ENCODE measurements around the gene AP2A1. TPM values are rescaled to one million over a fixed set of nuclear protein-coding genes. Genes with fewer than 3 reads are reported as not detected.
"Not testable (repeated sequence)": the region's sequence is repeated elsewhere in the genome, so short reads cannot be mapped to it uniquely, and the experiment has no call there.

AP2A1 gene
- polyA plus RNA-seq (2013, experiment 1 of 2) = 53.3 TPM
- polyA plus RNA-seq (2013, experiment 2 of 2) = 51.9 TPM

DNA sequence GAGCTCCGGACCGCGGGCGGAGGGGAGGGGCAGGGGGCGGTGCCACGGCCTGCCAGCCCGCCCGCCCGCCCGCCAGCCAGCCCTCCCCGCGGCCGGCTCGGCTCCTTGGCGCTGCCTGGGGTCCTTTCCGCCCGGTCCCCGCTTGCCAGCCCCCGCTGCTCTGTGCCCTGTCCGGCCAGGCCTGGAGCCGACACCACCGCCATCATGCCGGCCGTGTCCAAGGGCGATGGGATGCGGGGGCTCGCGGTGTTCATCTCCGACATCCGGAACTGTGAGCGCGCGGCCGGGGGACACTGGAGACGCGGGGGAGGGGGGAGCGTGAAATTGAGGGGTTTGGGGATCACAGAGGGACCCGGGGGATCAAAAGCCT is at the start of gene AP2A1:
TSS of gene AP2A1 (plus strand) at position 72 of the 370 bp plus-strand sequence. CDS start at position 205, 133 bp downstream.
- H3K4me2 ChIP-seq (ENCODE audit: low read length) = peak within 1 kb of the TSS; percentile 94
- no peaks in the 10 kb centered on the region for H3K36me3 ChIP-seq (ENCODE audit: control insufficient read depth, insufficient read depth, low read length)
- peak within 1 kb of the TSS; percentile 87 for H3K4me3 ChIP-seq (ENCODE audit: low read length)
- peak within 1 kb of the TSS; percentile 87 for H3K9ac ChIP-seq (ENCODE audit: low read length)
- peak within 1 kb of the TSS; percentile 94 for H3K27ac ChIP-seq (ENCODE audit: low read depth, low read length)
- H2BK15ac ChIP-seq (replicated peaks; ENCODE audit: low read depth) = no peak within 1 kb of the TSS
- H3K23ac ChIP-seq (ENCODE audit: low read length) = no peak within 1 kb of the TSS
- H2AK5ac ChIP-seq (ENCODE audit: low read length) = peak within 1 kb of the TSS; percentile 65
- peak within 1 kb of the TSS; percentile 98 for H4K5ac ChIP-seq (ENCODE audit: low read length)
- H2BK120ac ChIP-seq (ENCODE audit: low read depth, low read length) = peak within 1 kb of the TSS; percentile 79
- peaks cover 17% of the 10 kb centered on the region for H3K79me2 ChIP-seq (ENCODE audit: control insufficient read depth, insufficient read depth, low read length)
- H2BK5ac ChIP-seq (ENCODE audit: low read length) = peak within 1 kb of the TSS; percentile 82
- H3K79me1 ChIP-seq (ENCODE audit: low read length) = peaks cover 21% of the 10 kb centered on the region
- H3K56ac ChIP-seq (ENCODE audit: low read length) = peak within 1 kb of the TSS; percentile 91
- H3K4me1 ChIP-seq (ENCODE audit: control insufficient read depth, low read depth, low read length) = peaks cover 4% of the 10 kb centered on the region
- WGBS (ENCODE audit: extremely low coverage, insufficient coverage, low lambda C conversion rate) = no CpG with 5 or more reads among the region's 38 CpGs
- peak within 1 kb of the TSS; percentile 84 for H3K18ac ChIP-seq (ENCODE audit: low read length)
- no peaks in the 10 kb centered on the region for H3K27me3 ChIP-seq (ENCODE audit: insufficient read depth, low read length, poor library complexity)
- H3K4ac ChIP-seq (ENCODE audit: low read depth, low read length) = peak within 1 kb of the TSS; percentile 97
- no peak for DNase-seq
- H4K8ac ChIP-seq (ENCODE audit: low read depth, low read length) = no peak within 1 kb of the TSS

DNA sequence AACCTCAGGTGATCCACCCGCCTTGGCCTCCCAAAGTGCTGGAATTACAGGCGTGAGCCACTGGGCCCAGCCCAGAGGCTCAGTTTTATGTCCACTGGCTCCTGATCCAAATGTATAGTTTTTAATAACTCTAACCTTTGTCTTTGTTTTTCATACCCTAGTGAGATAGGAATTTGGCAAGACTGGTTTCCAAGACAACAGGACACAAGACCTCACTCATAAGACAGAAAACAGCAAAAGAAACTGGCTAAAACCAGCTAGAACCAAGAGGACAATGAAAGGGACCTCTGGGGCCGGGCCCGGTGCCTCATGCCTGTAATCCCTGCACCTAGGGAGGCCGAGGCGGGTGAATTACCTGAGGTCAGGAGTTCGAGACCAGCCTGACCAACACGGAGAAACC is 48.3 kb upstream of the AP2A1 start:
- H3K79me2 ChIP-seq (ENCODE audit: control insufficient read depth, insufficient read depth, low read length) = no peaks in the 10 kb centered on the region
- no peaks in the 10 kb centered on the region for H3K27me3 ChIP-seq (ENCODE audit: insufficient read depth, low read length, poor library complexity)
- H2BK120ac ChIP-seq (ENCODE audit: low read depth, low read length) = no peak overlapping the region
- no peak overlapping the region for H3K4ac ChIP-seq (ENCODE audit: low read depth, low read length)
- H2BK5ac ChIP-seq (ENCODE audit: low read length) = no peak overlapping the region
- H3K56ac ChIP-seq (ENCODE audit: low read length) = no peak overlapping the region
- no peak overlapping the region for H2AK5ac ChIP-seq (ENCODE audit: low read length)
- H3K4me1 ChIP-seq (ENCODE audit: control insufficient read depth, low read depth, low read length) = no peaks in the 10 kb centered on the region
- H3K27ac ChIP-seq (ENCODE audit: low read depth, low read length) = no peak overlapping the region
- H3K9ac ChIP-seq (ENCODE audit: low read length) = no peak overlapping the region
- no peak overlapping the region for H4K5ac ChIP-seq (ENCODE audit: low read length)
- H3K36me3 ChIP-seq (ENCODE audit: control insufficient read depth, insufficient read depth, low read length) = no peaks in the 10 kb centered on the region
- no peak overlapping the region for H4K8ac ChIP-seq (ENCODE audit: low read depth, low read length)
- H3K4me3 ChIP-seq (ENCODE audit: low read length) = no peak overlapping the region
- H2BK15ac ChIP-seq (replicated peaks; ENCODE audit: low read depth) = no peak overlapping the region
- H3K18ac ChIP-seq (ENCODE audit: low read length) = no peak overlapping the region
- peak; percentile 50 for DNase-seq
- WGBS (ENCODE audit: extremely low coverage, insufficient coverage, low lambda C conversion rate) = no CpG with 5 or more reads among the region's 8 CpGs
- H3K23ac ChIP-seq (ENCODE audit: low read length) = no peak overlapping the region
- no peaks in the 10 kb centered on the region for H3K79me1 ChIP-seq (ENCODE audit: low read length)
- H3K4me2 ChIP-seq (ENCODE audit: low read length) = no peak overlapping the region

GRCh38 chr19:49718991-49719390 is 47.8 kb upstream of the AP2A1 start:
- Histone ChIP-seq H2BK15ac (replicated peaks; ENCODE audit: low read depth) (no peak overlapping the region), H3K4ac (ENCODE audit: low read depth, low read length) (no peak overlapping the region), H3K36me3 (ENCODE audit: control insufficient read depth, insufficient read depth, low read length) (no peaks in the 10 kb centered on the region), H4K5ac (ENCODE audit: low read length) (no peak overlapping the region), H3K9ac (ENCODE audit: low read length) (no peak overlapping the region), H3K23ac (ENCODE audit: low read length) (no peak overlapping the region), H2BK120ac (ENCODE audit: low read depth, low read length) (no peak overlapping the region), H3K56ac (ENCODE audit: low read length) (no peak overlapping the region), H3K4me2 (ENCODE audit: low read length) (no peak overlapping the region), H3K4me1 (ENCODE audit: control insufficient read depth, low read depth, low read length) (no peaks in the 10 kb centered on the region), H3K4me3 (ENCODE audit: low read length) (no peak overlapping the region), H3K79me2 (ENCODE audit: control insufficient read depth, insufficient read depth, low read length) (no peaks in the 10 kb centered on the region), H4K8ac (ENCODE audit: low read depth, low read length) (no peak overlapping the region), H3K27ac (ENCODE audit: low read depth, low read length) (no peak overlapping the region), H2AK5ac (ENCODE audit: low read length) (no peak overlapping the region), H3K79me1 (ENCODE audit: low read length) (no peaks in the 10 kb centered on the region), H2BK5ac (ENCODE audit: low read length) (no peak overlapping the region), H3K18ac (ENCODE audit: low read length) (no peak overlapping the region), H3K27me3 (ENCODE audit: insufficient read depth, low read length, poor library complexity) (no peaks in the 10 kb centered on the region)
- peak; percentile 55 for DNase-seq
- no CpG with 5 or more reads among the region's 6 CpGs for WGBS (ENCODE audit: extremely low coverage, insufficient coverage, low lambda C conversion rate)

GRCh38 chr19:49719420-49719819 is 47.4 kb upstream of the AP2A1 start:
- not testable (repeated sequence) for H3K36me3 ChIP-seq (ENCODE audit: control insufficient read depth, insufficient read depth, low read length); H2BK120ac ChIP-seq (ENCODE audit: low read depth, low read length); H3K27ac ChIP-seq (ENCODE audit: low read depth, low read length); H3K4me1 ChIP-seq (ENCODE audit: control insufficient read depth, low read depth, low read length); H3K79me1 ChIP-seq (ENCODE audit: low read length); H3K18ac ChIP-seq (ENCODE audit: low read length); H3K56ac ChIP-seq (ENCODE audit: low read length); H4K5ac ChIP-seq (ENCODE audit: low read length); H2BK15ac ChIP-seq (replicated peaks; ENCODE audit: low read depth); H2AK5ac ChIP-seq (ENCODE audit: low read length); H3K4ac ChIP-seq (ENCODE audit: low read depth, low read length); H3K23ac ChIP-seq (ENCODE audit: low read length); H4K8ac ChIP-seq (ENCODE audit: low read depth, low read length); H3K9ac ChIP-seq (ENCODE audit: low read length); DNase-seq; H2BK5ac ChIP-seq (ENCODE audit: low read length); H3K27me3 ChIP-seq (ENCODE audit: insufficient read depth, low read length, poor library complexity); H3K79me2 ChIP-seq (ENCODE audit: control insufficient read depth, insufficient read depth, low read length); H3K4me2 ChIP-seq (ENCODE audit: low read length); H3K4me3 ChIP-seq (ENCODE audit: low read length)
- no CpG with 5 or more reads among the region's 22 CpGs for WGBS (ENCODE audit: extremely low coverage, insufficient coverage, low lambda C conversion rate)

DNA sequence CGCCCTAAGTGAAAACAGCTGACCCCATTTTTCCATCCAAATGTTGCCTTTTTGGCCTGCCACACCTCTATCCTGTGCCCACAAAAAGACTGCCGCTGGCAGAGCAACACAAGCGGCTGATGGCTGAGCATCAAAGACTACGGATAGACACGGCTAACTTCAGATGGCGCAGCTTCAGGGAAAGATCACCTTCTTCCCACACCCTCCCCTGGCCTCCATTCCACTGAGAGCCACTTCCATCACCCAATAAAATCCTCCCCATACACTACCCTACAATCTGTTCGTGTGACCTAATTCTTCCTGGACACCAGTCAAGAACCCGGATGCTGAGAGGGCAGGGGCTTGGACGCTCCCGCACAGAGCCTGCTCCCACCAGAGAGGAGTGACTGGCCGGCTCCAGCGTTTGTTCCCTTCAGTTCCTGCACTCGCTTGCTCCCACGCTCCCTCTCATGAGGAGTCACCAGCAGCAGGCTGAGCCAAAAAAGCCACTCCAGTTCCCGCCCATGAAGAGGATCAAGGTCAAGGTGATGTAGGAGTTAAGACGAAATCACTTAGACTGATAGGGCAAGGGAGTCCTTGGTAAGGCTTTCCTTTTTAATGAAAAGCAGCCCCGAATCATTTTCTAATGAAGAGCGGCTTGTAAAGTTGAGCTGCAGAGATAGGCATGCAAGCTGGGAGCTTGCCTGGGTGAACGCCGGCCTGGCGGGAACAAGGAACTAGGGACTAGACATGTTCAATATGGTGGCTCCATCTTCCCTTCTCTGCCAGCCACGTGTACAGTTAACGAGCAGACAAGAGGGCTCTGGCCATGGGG is 39.4 kb upstream of the AP2A1 start:
- Histone ChIP-seq H2BK120ac (ENCODE audit: low read depth, low read length) (no peak overlapping the region), H3K9ac (ENCODE audit: low read length) (no peak overlapping the region), H4K5ac (ENCODE audit: low read length) (no peak overlapping the region), H2BK15ac (replicated peaks; ENCODE audit: low read depth) (no peak overlapping the region), H3K4ac (ENCODE audit: low read depth, low read length) (no peak overlapping the region), H4K8ac (ENCODE audit: low read depth, low read length) (no peak overlapping the region), H3K4me1 (ENCODE audit: control insufficient read depth, low read depth, low read length) (no peaks in the 10 kb centered on the region), H2AK5ac (ENCODE audit: low read length) (no peak overlapping the region), H3K4me3 (ENCODE audit: low read length) (no peak overlapping the region), H3K27ac (ENCODE audit: low read depth, low read length) (no peak overlapping the region), H3K23ac (ENCODE audit: low read length) (no peak overlapping the region), H3K36me3 (ENCODE audit: control insufficient read depth, insufficient read depth, low read length) (no peaks in the 10 kb centered on the region), H3K79me2 (ENCODE audit: control insufficient read depth, insufficient read depth, low read length) (no peaks in the 10 kb centered on the region), H3K56ac (ENCODE audit: low read length) (no peak overlapping the region), H3K79me1 (ENCODE audit: low read length) (no peaks in the 10 kb centered on the region), H3K4me2 (ENCODE audit: low read length) (no peak overlapping the region), H3K18ac (ENCODE audit: low read length) (no peak overlapping the region), H2BK5ac (ENCODE audit: low read length) (no peak overlapping the region), H3K27me3 (ENCODE audit: insufficient read depth, low read length, poor library complexity) (no peaks in the 10 kb centered on the region)
- DNase-seq = no peak
- WGBS (ENCODE audit: extremely low coverage, insufficient coverage, low lambda C conversion rate) = no CpG with 5 or more reads among the region's 23 CpGs
